GM12878 (cell line): ENCODE measurements around the gene SLC38A8. TPM values are rescaled to one million over a fixed set of nuclear protein-coding genes. Genes with fewer than 3 reads are reported as not detected.

Experiments used
- ATAC-seq: fragments of 200-7000 bp; cut with Tn5 transposase; 3 replicates; pipeline ENCODE4 v1.9.1; 2020; ENCODE audit warnings: mild to moderate bottlenecking, moderate library complexity
- BruUV-seq: library from RNA; stranded (reverse); fragments of 400-500 nt; replicated peaks from 2 replicates; lab custom pipeline; 2021; lab: Mats Ljungman, UMichigan
- CTCF ChIA-PET: fragments of 300-600 bp; sonication (Branson Sonifier 250); formaldehyde crosslinking; extraction: SDS; loops from one replicate; lab custom pipeline; 2021; ENCODE audit warnings: inconsistent platforms; lab: Yijun Ruan, JAX
- POLR2A ChIA-PET: fragments of 350-600 bp; formaldehyde crosslinking; extraction: SDS; loops from one replicate; lab custom pipeline; 2021; ENCODE audit warnings: inconsistent platforms; lab: Charles Lee
- RAD21 ChIA-PET: fragments of 300-600 bp; sonication (Branson Sonifier 250); formaldehyde crosslinking; loops from one replicate; lab custom pipeline; 2023; ENCODE audit warnings: antibody characterized with exemption; ENCODE audit not compliant: unreplicated experiment; lab: Charles Lee
- SMC1A ChIA-PET: fragments of 300-600 bp; sonication (Branson Sonifier 250); formaldehyde crosslinking; loops from one replicate; lab custom pipeline; 2023; ENCODE audit not compliant: unreplicated experiment, uncharacterized antibody; lab: Charles Lee
- DNase-seq: peaks from one replicate; pipeline ENCODE4 v3.0.0-alpha.2; 2011; ENCODE audit warnings: low read depth, low spot score
- FAIRE-seq: peaks from 3 replicates; lab custom pipeline; 2011; peaks lifted over from hg19 to GRCh38; lab: Jason Lieb, UNC
- H2AFZ ChIP-seq: 2 replicates; pipeline ENCODE4 v1.6.0; 2011; ENCODE audit warnings: low read depth, low read length, control low read depth; ENCODE audit not compliant: control insufficient read depth
- H3K27ac ChIP-seq: 2 replicates; pipeline ENCODE4 v1.5.1; 2011; ENCODE audit warnings: control low read depth; ENCODE audit not compliant: control insufficient read depth, insufficient read depth
- H3K27me3 ChIP-seq, 2 experiments: replicated peaks in 1 of 2; 2 replicates each; pipeline versions ENCODE4 v1.6.0 to v1.6.1; 2011; ENCODE audit warnings: low read length in 1 of 2; ENCODE audit not compliant: control insufficient read depth in 2 of 2, insufficient read depth in 2 of 2
- H3K36me3 ChIP-seq, 2 experiments: 2 replicates each; pipeline ENCODE4 v1.5.1; 2011; ENCODE audit warnings: low read length in 1 of 2; ENCODE audit not compliant: control insufficient read depth in 2 of 2, insufficient read depth in 2 of 2
- H3K4me1 ChIP-seq: 2 replicates; pipeline ENCODE4 v1.6.1; 2011; ENCODE audit warnings: mild to moderate bottlenecking, low read length, moderate library complexity, mixed read lengths; ENCODE audit not compliant: control insufficient read depth, insufficient read depth
- H3K4me2 ChIP-seq: 2 replicates; pipeline ENCODE4 v1.6.0; 2011; ENCODE audit warnings: control low read depth; ENCODE audit not compliant: control insufficient read depth, insufficient read depth
- H3K4me3 ChIP-seq: fragments of 200-600 bp; sonication (generic); 2 replicates; pipeline ENCODE4 v1.5.1; 2016
- H3K79me2 ChIP-seq: 2 replicates; pipeline ENCODE4 v1.6.0; 2011; ENCODE audit warnings: low read length; ENCODE audit not compliant: control insufficient read depth, insufficient read depth
- H3K9ac ChIP-seq: 2 replicates; pipeline ENCODE4 v1.8.0; 2011; ENCODE audit warnings: low read length, control low read depth, mixed read lengths; ENCODE audit not compliant: control insufficient read depth, insufficient read depth
- H3K9me3 ChIP-seq: replicated peaks from 3 replicates; pipeline ENCODE4 v1.5.1; 2011; ENCODE audit warnings: mild to moderate bottlenecking, low read length; ENCODE audit not compliant: control insufficient read depth, insufficient read depth
- H4K20me1 ChIP-seq: 2 replicates; pipeline ENCODE4 v1.6.0; 2011; ENCODE audit not compliant: control insufficient read depth, insufficient read depth
- EED ChIP-seq: sonication (generic); IDR thresholded peaks from 2 replicates; pipeline ENCODE4 v1.6.1; 2016; ENCODE audit warnings: antibody characterized with exemption, low read depth
- GABPA ChIP-seq: IDR thresholded peaks from 2 replicates; pipeline ENCODE4 v1.6.1; 2014; ENCODE audit warnings: antibody characterized with exemption, low read depth, mild to moderate bottlenecking, inconsistent platforms
- HCFC1 ChIP-seq: fragments of 150-350 bp; IDR thresholded peaks from 2 replicates; pipeline ENCODE4 v1.6.1; 2014; ENCODE audit warnings: low read length
- JUND ChIP-seq: IDR thresholded peaks from 2 replicates; pipeline ENCODE4 v1.6.1; 2012; ENCODE audit warnings: low read depth, mild to moderate bottlenecking, low read length, improper control_type of control experiment, moderate library complexity
- SMAD5 ChIP-seq: IDR thresholded peaks from 2 replicates; pipeline ENCODE4 v1.6.1; 2016; ENCODE audit warnings: antibody characterized with exemption, low read depth
- WGBS: methylation state at CpG from one replicate; pipeline ENCODE4 v1.1.6; 2016; ENCODE audit warnings: low lambda C conversion rate; ENCODE audit not compliant: insufficient replicate concordance, insufficient coverage; ENCODE audit errors: missing lambda C conversion rate; 5-methylcytosine and 5-hydroxymethylcytosine counted together
- in situ Hi-C: fragments of 300-500 bp; cut with MboI; formaldehyde crosslinking; loops from 9 replicates; pipeline ENCODE4 v1.14.3; 2018; ENCODE audit warnings: mixed read lengths
- intact Hi-C: fragments of 100-400 bp; cut with micrococcal nuclease; formaldehyde crosslinking; loops from one replicate; pipeline ENCODE4 v1.14.2; 2022; ENCODE audit not compliant: unreplicated experiment
- polyA plus RNA-seq, 11 experiments: library from polyadenylated mRNA; depleted of rRNA in 4 of 11; unstranded in 6 of 11; stranded (reverse) in 5 of 11; fragments of >200 nt; fragmentation: Nextera tagmentation in 4 of 11; fragmentation: Illumina TruSeq in 1 of 11; extraction: Ambion mirVana in 4 of 11; extraction: Trizol in 1 of 11; gene quantifications; 1 replicate in 1 of 11; 2 replicates in 10 of 11; pipeline versions ENCODE4 v1.2.1 to v1.2.3, GENCODE V29; 2011 to 2016; ENCODE audit warnings: inconsistent platforms in 2 of 11, missing spikeins in 2 of 11, low read depth in 1 of 11
- total RNA-seq, 4 experiments: library from RNA; depleted of rRNA in 3 of 4; stranded (reverse); fragments of >200 nt in 3 of 4; fragmentation: Illumina TruSeq in 1 of 4; extraction: Trizol in 1 of 4; gene quantifications; 2 replicates each; pipeline versions ENCODE4 v1.2.1 to v1.2.3, GENCODE V29; 2013 to 2021
- TF ChIP-seq, protein P1 (sequence below): fragments of 450-650 bp; IDR thresholded peaks from 2 replicates; pipeline ENCODE4 v1.6.1; 2016; ENCODE audit warnings: mild to moderate bottlenecking, moderate library complexity, borderline replicate concordance
- TF ChIP-seq, protein P2 (sequence below): fragments of 450-650 bp; IDR thresholded peaks from 2 replicates; pipeline ENCODE4 v1.6.1; 2016; ENCODE audit warnings: mild to moderate bottlenecking

Gene SLC38A8
- total and polyA plus RNA-seq, 10 of the 15 experiments (the other 5 are each of a cell fraction or from before 2014, with no cell fraction given): not detected

DNA sequence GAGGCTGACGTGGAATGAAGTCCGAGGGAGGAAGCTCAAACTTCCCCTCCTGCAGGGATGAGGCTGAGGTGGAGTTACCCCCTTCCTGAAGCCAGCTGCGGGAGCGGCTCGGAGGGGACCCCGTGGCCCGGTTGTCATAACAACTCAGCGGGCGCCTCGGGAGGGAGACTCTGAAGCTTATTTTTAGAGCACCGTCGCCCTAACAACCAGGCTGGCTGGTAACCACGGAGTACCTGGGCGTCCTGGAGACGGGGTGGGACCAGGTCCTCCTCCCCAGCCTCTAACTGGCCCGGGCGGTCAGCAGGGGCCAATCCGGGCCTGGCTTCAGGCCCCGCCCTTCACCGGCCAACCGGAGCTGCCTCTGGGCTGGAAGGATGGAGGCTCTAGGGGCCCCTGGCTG lies 46.8 kb downstream of the SLC38A8 start (continued):
- TF ChIP-seq, protein P1, sequence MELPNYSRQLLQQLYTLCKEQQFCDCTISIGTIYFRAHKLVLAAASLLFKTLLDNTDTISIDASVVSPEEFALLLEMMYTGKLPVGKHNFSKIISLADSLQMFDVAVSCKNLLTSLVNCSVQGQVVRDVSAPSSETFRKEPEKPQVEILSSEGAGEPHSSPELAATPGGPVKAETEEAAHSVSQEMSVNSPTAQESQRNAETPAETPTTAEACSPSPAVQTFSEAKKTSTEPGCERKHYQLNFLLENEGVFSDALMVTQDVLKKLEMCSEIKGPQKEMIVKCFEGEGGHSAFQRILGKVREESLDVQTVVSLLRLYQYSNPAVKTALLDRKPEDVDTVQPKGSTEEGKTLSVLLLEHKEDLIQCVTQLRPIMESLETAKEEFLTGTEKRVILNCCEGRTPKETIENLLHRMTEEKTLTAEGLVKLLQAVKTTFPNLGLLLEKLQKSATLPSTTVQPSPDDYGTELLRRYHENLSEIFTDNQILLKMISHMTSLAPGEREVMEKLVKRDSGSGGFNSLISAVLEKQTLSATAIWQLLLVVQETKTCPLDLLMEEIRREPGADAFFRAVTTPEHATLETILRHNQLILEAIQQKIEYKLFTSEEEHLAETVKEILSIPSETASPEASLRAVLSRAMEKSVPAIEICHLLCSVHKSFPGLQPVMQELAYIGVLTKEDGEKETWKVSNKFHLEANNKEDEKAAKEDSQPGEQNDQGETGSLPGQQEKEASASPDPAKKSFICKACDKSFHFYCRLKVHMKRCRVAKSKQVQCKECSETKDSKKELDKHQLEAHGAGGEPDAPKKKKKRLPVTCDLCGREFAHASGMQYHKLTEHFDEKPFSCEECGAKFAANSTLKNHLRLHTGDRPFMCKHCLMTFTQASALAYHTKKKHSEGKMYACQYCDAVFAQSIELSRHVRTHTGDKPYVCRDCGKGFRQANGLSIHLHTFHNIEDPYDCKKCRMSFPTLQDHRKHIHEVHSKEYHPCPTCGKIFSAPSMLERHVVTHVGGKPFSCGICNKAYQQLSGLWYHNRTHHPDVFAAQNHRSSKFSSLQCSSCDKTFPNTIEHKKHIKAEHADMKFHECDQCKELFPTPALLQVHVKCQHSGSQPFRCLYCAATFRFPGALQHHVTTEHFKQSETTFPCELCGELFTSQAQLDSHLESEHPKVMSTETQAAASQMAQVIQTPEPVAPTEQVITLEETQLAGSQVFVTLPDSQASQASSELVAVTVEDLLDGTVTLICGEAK: no peak
- no peak for TF ChIP-seq JUND
- TF ChIP-seq, protein P2, sequence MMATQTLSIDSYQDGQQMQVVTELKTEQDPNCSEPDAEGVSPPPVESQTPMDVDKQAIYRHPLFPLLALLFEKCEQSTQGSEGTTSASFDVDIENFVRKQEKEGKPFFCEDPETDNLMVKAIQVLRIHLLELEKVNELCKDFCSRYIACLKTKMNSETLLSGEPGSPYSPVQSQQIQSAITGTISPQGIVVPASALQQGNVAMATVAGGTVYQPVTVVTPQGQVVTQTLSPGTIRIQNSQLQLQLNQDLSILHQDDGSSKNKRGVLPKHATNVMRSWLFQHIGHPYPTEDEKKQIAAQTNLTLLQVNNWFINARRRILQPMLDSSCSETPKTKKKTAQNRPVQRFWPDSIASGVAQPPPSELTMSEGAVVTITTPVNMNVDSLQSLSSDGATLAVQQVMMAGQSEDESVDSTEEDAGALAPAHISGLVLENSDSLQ: no peak
- TF ChIP-seq, all 136 proteins: peak for 0

DNA sequence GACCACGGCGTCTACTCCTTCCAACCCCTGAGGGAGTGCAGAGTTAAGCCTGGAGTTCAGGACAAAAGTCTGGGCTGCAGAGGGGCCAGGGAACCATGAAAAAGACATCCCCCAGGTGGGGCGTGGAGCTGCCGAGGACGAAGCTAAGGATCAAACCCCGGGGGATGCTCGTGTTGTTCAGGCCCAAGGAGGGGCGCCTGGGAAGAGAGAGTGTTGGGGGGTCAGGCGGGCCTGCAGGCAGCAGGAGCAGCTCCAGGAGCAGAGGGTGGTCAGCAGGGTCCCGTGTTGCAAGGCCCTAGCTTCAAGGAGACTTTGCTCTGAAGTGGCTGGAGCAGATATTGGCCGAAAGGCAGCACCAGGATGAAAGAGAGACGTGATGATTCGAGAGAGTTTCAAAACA lies 47.9 kb downstream of the SLC38A8 start:
- RAD21 ChIA-PET: no interaction called here
- WGBS: 27% methylated on average over 13 of the region's 13 CpGs
- H3K27ac ChIP-seq: no peak overlapping the region
- FAIRE-seq (no peak), DNase-seq (no peak), ATAC-seq (no peak)
- H2AFZ ChIP-seq: no peak overlapping the region
- BruUV-seq: no TSS peak
- H3K9ac ChIP-seq: no peak overlapping the region
- H3K4me2 ChIP-seq: no peak overlapping the region
- no peaks in the 10 kb centered on the region for H4K20me1 ChIP-seq
- CTCF ChIA-PET: interaction anchor here (1.3 kb wide), 1 partner anchor 13 kb away, joined by 3 read pairs; no protein-coding TSS in a partner anchor
- POLR2A ChIA-PET: no interaction called here
- intact Hi-C loops (no loop called here), in situ Hi-C loops (no loop called here)
- no peaks in the 10 kb centered on the region; a peak in 1 of 4 replicates for H3K27me3 ChIP-seq
- H3K4me1 ChIP-seq: no peaks in the 10 kb centered on the region
- SMC1A ChIA-PET: no interaction called here
- H3K79me2 ChIP-seq: no peaks in the 10 kb centered on the region
- TF ChIP-seq EED (no peak), HCFC1 (no peak), GABPA (no peak), SMAD5 (no peak)
- H3K36me3 ChIP-seq: no peaks in the 10 kb centered on the region
- no peak overlapping the region for H3K4me3 ChIP-seq
- H3K9me3 ChIP-seq: no peaks in the 10 kb centered on the region
